AG04450 (cell line): ENCODE measurements around the gene RCE1. TPM values are rescaled to one million over a fixed set of nuclear protein-coding genes. Genes with fewer than 3 reads are reported as not detected.
A peak's percentile ranks its signal among the peaks of the same experiment; 100 is the strongest.

Experiments used
- CTCF ChIA-PET: fragments of 300-600, 350-600 bp; formaldehyde crosslinking; extraction: SDS; loops from one replicate; lab custom pipeline; 2022; ENCODE audit warnings: antibody characterized with exemption, inconsistent platforms; lab: Charles Lee
- POLR2A ChIA-PET: fragments of 350-600 bp; formaldehyde crosslinking; extraction: SDS; loops from one replicate; lab custom pipeline; 2021; ENCODE audit warnings: antibody characterized with exemption, inconsistent platforms; lab: Yijun Ruan, JAX
- DNase-seq: peaks from one replicate; pipeline ENCODE4 v3.0.0-alpha.2; 2011; ENCODE audit warnings: low read depth, low spot score
- H3K27ac ChIP-seq: one replicate; pipeline ENCODE4 v1.5.1; 2012; ENCODE audit warnings: low read depth, low read length, control low read depth
- H3K27me3 ChIP-seq: one replicate; pipeline ENCODE4 v1.6.0; 2012; ENCODE audit warnings: low read length; ENCODE audit not compliant: control insufficient read depth, insufficient read depth
- H3K4me3 ChIP-seq: 2 replicates; pipeline ENCODE4 v1.5.1; 2011; ENCODE audit warnings: mild to moderate bottlenecking, low read depth, low read length, control low read depth
- H3K9me3 ChIP-seq: 2 replicates; pipeline ENCODE4 v1.5.1; 2012; ENCODE audit warnings: low read length; ENCODE audit not compliant: control insufficient read depth, insufficient read depth
- CTCF ChIP-seq: IDR thresholded peaks from 2 replicates; pipeline ENCODE4 v1.5.1; 2011; ENCODE audit warnings: low read depth, low read length, control low read depth, inconsistent platforms
- polyA plus RNA-seq: library from polyadenylated mRNA; depleted of rRNA; stranded (reverse); fragments of >200 nt; gene quantifications from 2 replicates; pipeline ENCODE4 v1.2.3, GENCODE V29; 2011

The RCE1 gene
- polyA plus RNA-seq, 1 experiment = 9.2 TPM

DNA sequence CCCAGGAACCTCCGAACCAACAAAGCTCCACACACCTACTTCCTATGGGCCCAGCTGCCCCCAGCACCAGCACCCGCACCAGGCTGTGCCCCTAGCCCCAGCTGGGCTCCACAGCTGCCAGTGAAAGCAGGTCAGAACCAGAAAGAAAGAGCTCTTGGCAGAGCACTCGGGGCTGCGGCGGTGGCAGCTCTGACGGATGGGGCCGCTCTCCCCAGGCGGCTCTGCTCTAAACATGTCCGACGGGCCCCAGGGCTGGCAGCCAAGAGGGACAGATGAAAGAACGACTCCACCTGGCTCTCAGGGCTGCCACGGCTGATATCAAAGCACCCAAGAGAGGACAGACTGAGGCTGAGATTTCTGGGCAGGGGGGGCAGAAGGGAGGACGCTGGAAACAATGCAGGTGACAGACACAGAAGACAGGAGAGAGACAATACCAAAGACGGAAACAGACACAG lies 39.3 kb downstream of the RCE1 start:
- H3K27me3 ChIP-seq = no peaks in the 10 kb centered on the region
- no peak for DNase-seq
- H3K4me3 ChIP-seq = no peak overlapping the region
- 0 out of 2 replicates have a peak, but pooled peaks cover 4% of the 10 kb centered on the region for H3K9me3 ChIP-seq
- H3K27ac ChIP-seq = no peak overlapping the region
- TF ChIP-seq CTCF = no peak
- POLR2A ChIA-PET = no interaction called here
- CTCF ChIA-PET = interaction anchor here (0.6 to 1.3 kb wide), 5 partner anchors 11 to 190 kb away, joined by 3 to 6 read pairs (median 4); no protein-coding TSS in a partner anchor

DNA sequence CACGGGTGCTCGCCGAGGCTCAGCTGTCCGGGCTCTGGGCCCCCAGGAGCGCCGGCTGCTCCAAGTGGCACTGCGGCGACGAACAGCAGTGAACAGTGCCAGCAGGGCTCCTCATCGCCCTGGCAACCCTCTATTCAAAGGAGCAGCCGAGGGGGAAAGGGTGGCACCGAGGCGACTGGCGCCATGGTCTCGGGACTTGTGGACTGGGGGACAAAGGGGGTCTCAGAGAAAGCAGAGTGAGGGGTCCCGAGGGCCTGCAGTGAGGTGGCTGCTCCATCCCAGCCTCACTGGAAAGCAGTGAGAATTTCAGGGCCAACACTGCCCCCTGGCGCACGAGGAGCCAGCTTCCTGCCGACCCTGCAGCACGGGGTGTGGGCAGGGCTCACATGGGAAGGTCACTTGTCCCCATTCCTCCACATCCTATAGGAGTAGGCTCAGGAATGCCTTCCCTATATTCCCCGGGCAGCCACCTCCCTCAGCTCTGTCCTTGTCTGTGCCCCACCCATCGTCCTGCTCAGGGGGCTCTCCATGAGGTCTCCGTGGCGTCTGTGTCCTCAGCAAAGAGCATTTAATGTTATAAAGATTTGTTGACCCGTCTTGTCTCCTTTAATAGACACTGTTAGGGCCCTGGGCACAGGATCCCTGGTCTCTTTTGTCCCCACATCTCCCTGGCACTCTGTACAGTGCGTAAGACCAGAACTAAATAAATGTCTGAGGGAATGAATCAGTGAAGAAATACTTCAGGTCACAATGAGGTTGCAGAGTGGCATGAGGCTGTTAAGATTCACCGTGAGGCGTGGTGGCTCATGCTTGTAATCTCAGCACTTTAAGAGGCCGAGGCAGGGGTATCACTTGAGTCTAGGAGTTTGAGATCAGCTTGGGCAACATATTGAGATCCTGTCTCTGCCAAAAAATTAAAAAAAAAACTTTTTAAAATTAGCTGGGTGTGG lies 40.0 kb downstream of the RCE1 start:
- no peak for DNase-seq
- H3K27me3 ChIP-seq = no peaks in the 10 kb centered on the region
- peaks cover 4% of the 10 kb centered on the region; the same call in 1 of the 2 replicates for H3K9me3 ChIP-seq
- CTCF ChIA-PET = interaction anchor here (0.6 to 1.3 kb wide), 3 partner anchors 10 to 76 kb away, joined by 3 to 4 read pairs (median 3); no protein-coding TSS in a partner anchor
- H3K27ac ChIP-seq = peak overlapping the region; percentile 39
- POLR2A ChIA-PET = interaction anchor here (0.6 kb wide), 1 partner anchor 39 kb away, joined by 5 read pairs; no protein-coding TSS in a partner anchor
- no peak overlapping the region for H3K4me3 ChIP-seq
- peak; percentile 67 for TF ChIP-seq CTCF

DNA sequence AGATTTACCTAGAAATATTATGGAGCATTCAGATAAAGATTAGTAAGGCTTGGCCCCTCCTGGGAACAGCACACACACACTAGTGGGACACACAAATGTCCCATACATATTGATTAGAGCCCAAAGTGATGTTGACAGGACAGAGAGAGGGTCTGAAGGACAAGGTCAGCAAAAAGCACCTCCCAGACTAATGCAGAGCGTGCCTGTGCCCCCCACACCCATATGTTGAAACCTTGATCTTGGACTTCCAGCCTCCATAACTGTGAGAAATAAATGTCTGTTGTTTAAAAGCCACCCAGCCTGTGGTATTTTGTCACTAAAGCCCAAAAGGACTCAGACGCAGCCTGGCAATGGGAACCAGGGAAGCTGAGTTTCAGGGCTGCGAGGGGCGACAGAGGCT lies 41.2 kb downstream of the RCE1 start:
- Histone ChIP-seq H3K4me3 (no peak overlapping the region), H3K27ac (no peak overlapping the region), H3K27me3 (no peaks in the 10 kb centered on the region), H3K9me3 (peaks cover 4% of the 10 kb centered on the region; the same call in 1 of the 2 replicates)
- ChIA-PET CTCF (interaction anchor here (0.6 kb wide), 1 partner anchor 77 kb away, joined by 3 read pairs; no protein-coding TSS in a partner anchor), POLR2A (interaction anchor here (0.7 kb wide), 1 partner anchor 8 kb away, joined by 3 read pairs; no protein-coding TSS in a partner anchor)
- no peak for TF ChIP-seq CTCF
- DNase-seq = no peak

DNA sequence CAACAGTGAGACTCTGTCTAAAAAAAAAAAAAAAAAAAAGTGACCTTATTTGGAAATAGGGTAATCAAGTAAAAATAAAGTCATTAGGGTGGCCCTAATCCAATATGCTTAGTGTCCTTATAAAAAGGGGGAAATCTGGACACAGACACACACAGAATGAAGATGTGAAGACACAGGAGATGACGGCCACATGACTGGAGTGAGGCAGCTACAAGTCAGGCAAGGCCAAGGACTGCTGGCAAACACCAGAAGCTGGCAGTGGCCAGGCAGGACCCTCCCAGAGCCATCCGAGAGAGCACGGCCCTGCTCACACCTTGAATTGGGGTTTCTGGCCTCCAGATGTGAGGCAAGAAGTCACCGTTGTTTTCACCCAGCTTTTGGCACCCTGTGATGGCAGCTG lies 42.2 kb downstream of the RCE1 start:
- no peaks in the 10 kb centered on the region for H3K27me3 ChIP-seq
- CTCF ChIA-PET = no interaction called here
- no peak overlapping the region for H3K27ac ChIP-seq
- no peak for TF ChIP-seq CTCF
- H3K9me3 ChIP-seq = peaks cover 4% of the 10 kb centered on the region; the same call in 1 of the 2 replicates
- POLR2A ChIA-PET = no interaction called here
- no peak for DNase-seq
- H3K4me3 ChIP-seq = no peak overlapping the region
